ENCODE results near the gene SCN4B. TPM values are rescaled to one million over a fixed set of nuclear protein-coding genes. Genes with fewer than 3 reads are reported as not detected.
"Not testable (repeated sequence)": the region's sequence is repeated elsewhere in the genome, so short reads cannot be mapped to it uniquely, and the experiment has no call there.

SCN4B gene
- total RNA-seq, 1 donor from 2014 or later = 0.42 TPM

DNA sequence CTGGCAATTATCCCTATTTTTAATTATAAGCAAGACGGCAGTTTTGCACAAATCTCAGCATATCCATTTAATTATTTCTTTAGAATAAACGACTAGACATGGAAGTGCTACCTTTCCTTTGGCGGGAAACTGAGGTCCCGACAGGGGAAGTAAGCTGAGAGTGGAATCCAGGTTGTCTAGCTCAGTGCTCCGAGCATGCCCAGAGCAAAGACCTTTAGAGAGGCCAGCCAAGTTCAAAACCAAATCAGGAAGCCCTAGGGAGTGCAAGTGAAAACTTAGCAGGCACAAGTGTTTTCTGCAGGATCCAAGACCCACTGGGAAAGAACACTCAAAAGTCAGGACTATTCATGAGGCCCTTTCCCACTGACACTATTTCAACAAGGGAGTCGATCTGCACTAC lies 46.5 kb upstream of the SCN4B start:
- TF ChIP-seq, protein P1, sequence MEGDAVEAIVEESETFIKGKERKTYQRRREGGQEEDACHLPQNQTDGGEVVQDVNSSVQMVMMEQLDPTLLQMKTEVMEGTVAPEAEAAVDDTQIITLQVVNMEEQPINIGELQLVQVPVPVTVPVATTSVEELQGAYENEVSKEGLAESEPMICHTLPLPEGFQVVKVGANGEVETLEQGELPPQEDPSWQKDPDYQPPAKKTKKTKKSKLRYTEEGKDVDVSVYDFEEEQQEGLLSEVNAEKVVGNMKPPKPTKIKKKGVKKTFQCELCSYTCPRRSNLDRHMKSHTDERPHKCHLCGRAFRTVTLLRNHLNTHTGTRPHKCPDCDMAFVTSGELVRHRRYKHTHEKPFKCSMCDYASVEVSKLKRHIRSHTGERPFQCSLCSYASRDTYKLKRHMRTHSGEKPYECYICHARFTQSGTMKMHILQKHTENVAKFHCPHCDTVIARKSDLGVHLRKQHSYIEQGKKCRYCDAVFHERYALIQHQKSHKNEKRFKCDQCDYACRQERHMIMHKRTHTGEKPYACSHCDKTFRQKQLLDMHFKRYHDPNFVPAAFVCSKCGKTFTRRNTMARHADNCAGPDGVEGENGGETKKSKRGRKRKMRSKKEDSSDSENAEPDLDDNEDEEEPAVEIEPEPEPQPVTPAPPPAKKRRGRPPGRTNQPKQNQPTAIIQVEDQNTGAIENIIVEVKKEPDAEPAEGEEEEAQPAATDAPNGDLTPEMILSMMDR (IDR thresholded peaks at IDR 0.05) = no peak
- Mint-ChIP-seq H3K9me3 (ENCODE audit: low read depth) (no peaks in the 10 kb centered on the region), H3K27ac (ENCODE audit: unreplicated experiment) (no peak overlapping the region), H3K27me3 (ENCODE audit: low read depth) (peaks cover 3% of the 10 kb centered on the region), H3K4me3 (ENCODE audit: unreplicated experiment) (no peak overlapping the region), H3K4me1 (ENCODE audit: low read depth) (peaks cover 15% of the 10 kb centered on the region), H3K36me3 (ENCODE audit: low read depth) (no peaks in the 10 kb centered on the region)
- DNase-seq (ENCODE audit: low spot score) = no peak

DNA sequence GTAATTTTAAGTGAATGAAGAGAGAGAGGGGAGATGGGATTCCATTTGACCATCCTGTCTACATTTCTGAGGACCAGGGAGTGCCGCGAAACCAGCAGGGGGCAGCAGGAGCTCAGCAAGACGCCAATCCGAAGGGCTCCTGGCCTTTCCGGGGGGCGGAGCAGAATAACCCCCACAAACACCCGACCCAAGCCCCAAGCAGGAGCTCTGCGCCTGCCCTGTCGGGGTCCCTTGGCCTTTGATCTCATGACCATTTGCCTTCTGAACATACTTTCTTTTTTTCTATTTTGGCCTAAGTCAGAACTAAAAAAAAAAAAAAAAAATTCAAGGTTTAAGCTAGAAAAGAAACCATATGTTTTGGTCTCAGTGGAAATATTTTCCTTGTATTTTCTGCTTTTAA lies 45.7 kb upstream of the SCN4B start:
- no peak for DNase-seq (ENCODE audit: low spot score)
- TF ChIP-seq, protein P1 (IDR thresholded peaks at IDR 0.05) = peak; percentile 94
- Mint-ChIP-seq H3K4me1 (ENCODE audit: low read depth) (peaks cover 15% of the 10 kb centered on the region), H3K36me3 (ENCODE audit: low read depth) (no peaks in the 10 kb centered on the region), H3K9me3 (ENCODE audit: low read depth) (no peaks in the 10 kb centered on the region), H3K27me3 (ENCODE audit: low read depth) (peaks cover 3% of the 10 kb centered on the region), H3K4me3 (ENCODE audit: unreplicated experiment) (peak overlapping the region; percentile 37), H3K27ac (ENCODE audit: unreplicated experiment) (no peak overlapping the region)

DNA sequence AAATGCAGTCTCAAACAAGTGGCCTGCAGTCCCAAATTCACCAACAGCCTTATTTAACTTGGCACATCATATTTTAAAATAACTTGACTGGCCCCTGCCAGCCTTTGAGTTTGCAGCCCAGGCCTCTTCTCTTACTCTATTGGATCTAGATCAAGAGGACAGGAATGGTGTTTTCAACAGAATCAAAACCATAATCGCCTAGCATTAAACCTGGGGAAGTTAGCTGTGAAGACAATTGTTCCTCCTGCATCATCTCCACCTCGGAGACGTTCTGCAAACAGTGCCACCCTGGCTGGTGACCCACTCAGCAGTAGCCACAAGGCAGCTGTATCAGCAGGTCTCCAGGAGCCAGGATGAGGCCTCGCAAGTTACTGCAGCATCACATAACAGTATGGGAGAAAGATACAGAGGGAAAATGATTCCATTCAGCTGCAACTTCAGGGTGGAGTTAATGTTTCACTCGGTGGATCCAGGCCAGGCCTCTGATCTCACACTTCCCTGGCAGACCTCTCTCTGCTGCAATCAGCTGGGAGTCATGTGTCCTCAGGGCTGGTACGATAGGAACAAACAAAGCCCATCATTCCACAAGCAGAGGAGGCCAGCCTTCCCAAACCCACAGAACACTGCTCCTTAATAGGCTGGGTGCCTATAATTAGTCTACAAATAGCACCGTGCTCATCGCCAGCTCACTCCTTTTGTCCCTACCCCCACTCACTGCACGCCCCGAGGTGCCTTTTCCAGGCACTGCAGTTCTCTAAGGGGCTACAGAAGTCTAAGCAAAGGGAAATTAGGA lies 42.4 kb upstream of the SCN4B start:
- peaks cover 4% of the 10 kb centered on the region for H3K9me3 Mint-ChIP-seq (ENCODE audit: low read depth)
- H3K27ac Mint-ChIP-seq (ENCODE audit: unreplicated experiment) = peak overlapping the region; percentile 83
- peaks cover 15% of the 10 kb centered on the region for H3K4me1 Mint-ChIP-seq (ENCODE audit: low read depth)
- H3K4me3 Mint-ChIP-seq (ENCODE audit: unreplicated experiment) = no peak overlapping the region
- no peak for DNase-seq (ENCODE audit: low spot score)
- H3K36me3 Mint-ChIP-seq (ENCODE audit: low read depth) = no peaks in the 10 kb centered on the region
- peaks cover 5% of the 10 kb centered on the region for H3K27me3 Mint-ChIP-seq (ENCODE audit: low read depth)
- TF ChIP-seq, protein P1 (IDR thresholded peaks at IDR 0.05) = no peak

DNA sequence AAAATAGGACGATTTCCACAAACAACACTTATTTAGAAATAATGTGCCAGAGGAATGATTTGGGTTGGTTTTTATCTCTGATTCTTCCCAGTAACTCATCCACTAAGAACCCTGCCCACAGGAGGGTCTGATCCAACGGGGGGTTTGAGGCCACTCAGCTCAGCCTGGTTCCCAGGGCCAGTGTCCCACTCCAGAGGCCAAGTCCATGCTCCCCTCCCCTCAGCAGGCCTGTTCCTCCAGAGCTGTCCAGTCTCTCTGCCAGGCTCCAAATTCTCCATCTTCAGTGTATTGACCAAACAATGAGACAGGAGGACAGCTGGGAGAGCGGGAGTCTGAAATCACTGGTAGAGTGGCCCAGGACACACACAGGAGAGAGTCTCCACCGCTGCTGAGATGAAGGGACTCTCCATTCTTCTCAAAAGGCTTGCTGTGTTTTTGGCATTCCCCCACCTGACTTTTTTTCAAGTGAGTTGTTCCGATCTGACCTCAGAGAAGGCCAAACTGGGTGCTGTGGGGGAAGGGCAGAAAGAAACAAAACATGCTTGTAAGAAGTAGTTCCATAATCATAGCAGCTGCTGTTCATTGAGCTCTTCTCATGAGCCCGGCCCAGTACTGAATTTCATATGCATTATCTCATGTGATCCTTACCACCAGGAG lies 41.4 kb upstream of the SCN4B start:
- no peaks in the 10 kb centered on the region for H3K36me3 Mint-ChIP-seq (ENCODE audit: low read depth)
- no peak for DNase-seq (ENCODE audit: low spot score)
- H3K9me3 Mint-ChIP-seq (ENCODE audit: low read depth) = peaks cover 8% of the 10 kb centered on the region
- H3K4me1 Mint-ChIP-seq (ENCODE audit: low read depth) = peaks cover 15% of the 10 kb centered on the region
- H3K27ac Mint-ChIP-seq (ENCODE audit: unreplicated experiment) = peak overlapping the region; percentile 83
- TF ChIP-seq, protein P1 (IDR thresholded peaks at IDR 0.05) = no peak
- peaks cover 10% of the 10 kb centered on the region for H3K27me3 Mint-ChIP-seq (ENCODE audit: low read depth)
- H3K4me3 Mint-ChIP-seq (ENCODE audit: unreplicated experiment) = no peak overlapping the region

DNA sequence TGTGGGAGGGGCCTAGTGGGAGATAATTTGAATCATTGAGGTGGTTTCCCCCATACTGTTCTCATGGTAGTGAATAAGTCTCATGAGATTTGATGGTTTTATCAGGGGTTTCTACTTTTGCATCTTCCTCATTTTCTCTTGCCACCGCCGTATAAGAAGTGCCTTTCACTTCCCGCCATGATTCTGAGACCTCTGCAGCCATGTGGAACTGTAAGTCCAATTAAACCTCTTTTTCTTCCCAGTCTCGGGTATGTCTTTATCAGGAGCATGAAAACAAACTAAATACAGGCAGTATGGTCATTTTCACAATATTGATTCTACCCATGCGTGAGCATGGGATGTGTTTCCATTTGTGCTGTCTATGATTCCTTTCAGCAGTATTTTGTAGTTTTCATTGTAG lies 40.2 kb upstream of the SCN4B start:
- not testable (repeated sequence) for DNase-seq (ENCODE audit: low spot score); H3K9me3 Mint-ChIP-seq (ENCODE audit: low read depth); H3K36me3 Mint-ChIP-seq (ENCODE audit: low read depth); H3K4me3 Mint-ChIP-seq (ENCODE audit: unreplicated experiment); H3K27ac Mint-ChIP-seq (ENCODE audit: unreplicated experiment)
- Mint-ChIP-seq H3K4me1 (ENCODE audit: low read depth) (peaks cover 12% of the 10 kb centered on the region), H3K27me3 (ENCODE audit: low read depth) (peaks cover 10% of the 10 kb centered on the region)

DNA sequence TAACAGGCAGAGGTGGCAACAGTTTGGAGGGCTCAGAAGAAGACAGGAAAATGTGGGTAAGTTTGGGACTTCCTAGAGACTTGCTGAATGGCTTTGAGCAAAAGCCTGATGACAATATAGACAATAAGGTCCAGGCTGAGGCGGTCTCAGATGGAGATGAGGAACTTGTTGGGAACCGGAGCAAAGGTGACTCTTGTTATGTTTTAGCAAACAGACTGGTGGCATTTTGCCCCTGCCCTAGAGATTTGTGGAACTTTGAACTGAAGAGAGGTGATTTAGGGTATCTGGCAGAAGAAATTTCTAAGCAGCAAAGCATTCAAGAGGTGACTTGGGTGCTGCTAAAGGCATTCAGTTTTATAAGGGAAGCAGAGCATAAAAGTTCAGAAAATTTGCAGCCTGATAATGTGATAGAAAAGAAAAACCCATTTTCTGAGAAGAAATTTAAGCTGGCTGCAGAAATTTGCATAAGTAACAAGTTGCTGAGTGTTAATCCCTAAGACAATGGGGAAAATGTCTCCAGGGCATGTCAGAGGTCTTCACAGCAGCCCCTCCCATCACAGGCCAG lies 38.4 kb upstream of the SCN4B start:
- H3K4me3 Mint-ChIP-seq (ENCODE audit: unreplicated experiment); DNase-seq (ENCODE audit: low spot score); H3K27ac Mint-ChIP-seq (ENCODE audit: unreplicated experiment); H3K36me3 Mint-ChIP-seq (ENCODE audit: low read depth); H3K9me3 Mint-ChIP-seq (ENCODE audit: low read depth): not testable (repeated sequence)
- Mint-ChIP-seq H3K27me3 (ENCODE audit: low read depth) (peaks cover 13% of the 10 kb centered on the region), H3K4me1 (ENCODE audit: low read depth) (peaks cover 12% of the 10 kb centered on the region)

All from chondrocyte (in vitro differentiated cells).